Ishikawa (cell line): ENCODE data around the gene HYKK.

ENCODE experiments used
- CEBPB ChIP-seq: IDR thresholded peaks from 2 replicates; pipeline ENCODE4 v1.6.1; 2012
- EGR1 ChIP-seq: IDR thresholded peaks from 2 replicates; pipeline ENCODE4 v1.6.1; 2012
- FOXM1 ChIP-seq: IDR thresholded peaks from 2 replicates; pipeline ENCODE4 v1.6.1; 2012; ENCODE audit warnings: low read depth, borderline replicate concordance
- MAX ChIP-seq: IDR thresholded peaks from 2 replicates; pipeline ENCODE4 v1.6.1; 2012
- RAD21 ChIP-seq: IDR thresholded peaks from 2 replicates; pipeline ENCODE4 v1.6.1; 2012; ENCODE audit warnings: low read depth
- REST ChIP-seq: IDR thresholded peaks from 2 replicates; pipeline ENCODE4 v1.6.1; 2012; ENCODE audit warnings: low read depth, mild to moderate bottlenecking
- TCF12 ChIP-seq: IDR thresholded peaks from 2 replicates; pipeline ENCODE4 v1.6.1; 2012; ENCODE audit warnings: low read depth
- ZBTB7A ChIP-seq: IDR thresholded peaks from 2 replicates; pipeline ENCODE4 v1.6.1; 2012; ENCODE audit warnings: low read depth

Gene HYKK

GRCh38 chr15:78573416-78573815 lies 66.0 kb downstream of the HYKK start:
- no peak for TF ChIP-seq MAX
- TF ChIP-seq TCF12, result no peak
- no peak for TF ChIP-seq EGR1
- TF ChIP-seq RAD21, result no peak
- TF ChIP-seq REST, result no peak

- TF ChIP-seq CEBPB (no peak), ZBTB7A (no peak), MAX (no peak), FOXM1 (no peak), REST (no peak), EGR1 (no peak)
Observed at GRCh38 chr15:78574944-78575343, 67.6 kb downstream of the HYKK start.
